ENCODE data around the gene AXDND1.
"Not testable (repeated sequence)": the region's sequence is repeated elsewhere in the genome, so short reads cannot be mapped to it uniquely, and the experiment has no call there.

Gene AXDND1

DNA sequence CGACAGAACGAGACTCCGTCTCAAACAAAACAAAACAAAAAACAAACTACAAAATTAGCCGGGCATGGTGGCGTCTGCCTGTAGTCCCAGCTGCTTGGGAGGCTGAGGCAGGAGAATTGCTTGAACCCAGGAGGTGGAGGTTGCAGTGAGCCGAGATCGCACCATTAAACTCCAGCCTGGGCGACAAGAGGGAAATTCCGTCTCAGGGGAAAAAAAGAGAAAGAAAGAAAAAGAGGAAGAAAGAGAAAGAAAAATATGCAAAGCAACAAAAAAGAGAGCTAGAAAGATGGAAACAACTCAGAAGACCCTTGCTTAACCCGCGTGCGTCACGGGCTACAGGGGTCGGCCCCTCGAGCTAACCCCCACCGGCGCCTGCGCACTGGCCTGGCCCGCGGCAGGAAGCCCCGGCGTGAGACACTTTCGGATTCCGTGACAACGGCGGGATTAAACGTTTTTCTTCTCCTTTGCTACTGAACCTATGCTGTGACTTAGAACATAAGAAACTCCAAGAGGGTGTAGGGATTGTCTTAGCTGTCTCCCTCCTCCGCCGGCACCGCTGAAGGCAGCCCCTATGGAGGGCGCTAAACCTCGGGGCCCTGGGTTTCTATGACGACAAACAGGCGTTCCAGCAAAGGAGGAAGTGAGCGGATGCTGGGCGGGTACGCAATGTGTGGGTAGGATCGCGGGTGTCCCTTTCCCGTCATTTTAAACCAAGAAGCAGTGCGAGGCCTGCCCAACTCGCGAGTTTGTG, at the start of gene AXDND1:
Gene AXDND1 (plus strand): TSS at position 630 of the 751 bp plus-strand sequence. CDS start 539 bp downstream, outside the sequence.
- peak; percentile 95 for DNase-seq (ENCODE audit: low spot score)

- no peak for DNase-seq (ENCODE audit: low spot score)
These were observed 47.3 kb upstream of the AXDND1 start for GRCh38 chr1:179318491-179318890.

GRCh38 chr1:179321533-179322216, 44.1 kb upstream of the AXDND1 start:
- DNase-seq (ENCODE audit: low spot score), result no peak

GRCh38 chr1:179322557-179322956, 43.2 kb upstream of the AXDND1 start:
- DNase-seq (ENCODE audit: low spot score), result no peak

DNA sequence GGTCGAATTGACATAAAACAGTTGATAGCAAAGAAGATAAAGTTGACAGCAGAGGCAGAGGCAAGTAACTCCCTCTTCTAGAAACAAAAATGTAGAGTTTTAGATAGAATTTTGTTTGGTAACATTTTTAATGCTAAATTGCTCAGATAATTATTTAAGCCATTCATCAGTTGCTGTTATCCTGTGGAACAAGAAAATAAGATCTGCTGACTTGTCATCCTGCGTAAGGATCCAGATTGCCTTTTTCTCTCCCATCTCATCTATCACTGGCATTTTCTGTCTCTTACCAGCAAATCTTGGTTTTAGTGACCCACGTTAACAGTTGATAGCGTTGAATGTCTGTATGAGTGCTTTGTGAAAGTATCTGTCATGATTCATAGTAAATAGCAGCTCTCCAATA, 42.3 kb upstream of the AXDND1 start:
- DNase-seq (ENCODE audit: low spot score), result no peak

DNA sequence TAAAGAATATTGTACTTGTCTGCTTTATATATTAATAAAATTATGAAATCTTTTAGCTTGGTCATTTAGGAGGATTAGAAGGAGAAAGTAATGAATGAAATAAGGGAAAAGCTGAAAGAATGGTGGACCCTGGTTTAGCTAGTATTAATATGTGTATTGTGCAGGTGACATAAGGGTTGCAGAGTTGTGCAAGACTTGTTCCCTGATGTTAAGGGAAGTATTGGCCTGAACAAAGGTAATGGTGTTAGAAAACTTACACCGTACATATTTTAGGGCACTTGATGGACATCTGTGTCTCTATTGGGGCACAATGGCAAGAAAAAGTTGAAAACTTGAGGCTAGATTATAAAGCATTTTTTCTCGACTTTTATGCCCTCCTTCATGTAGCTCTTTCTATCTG, 39.9 kb upstream of the AXDND1 start:
- no peak for DNase-seq (ENCODE audit: low spot score)

DNA sequence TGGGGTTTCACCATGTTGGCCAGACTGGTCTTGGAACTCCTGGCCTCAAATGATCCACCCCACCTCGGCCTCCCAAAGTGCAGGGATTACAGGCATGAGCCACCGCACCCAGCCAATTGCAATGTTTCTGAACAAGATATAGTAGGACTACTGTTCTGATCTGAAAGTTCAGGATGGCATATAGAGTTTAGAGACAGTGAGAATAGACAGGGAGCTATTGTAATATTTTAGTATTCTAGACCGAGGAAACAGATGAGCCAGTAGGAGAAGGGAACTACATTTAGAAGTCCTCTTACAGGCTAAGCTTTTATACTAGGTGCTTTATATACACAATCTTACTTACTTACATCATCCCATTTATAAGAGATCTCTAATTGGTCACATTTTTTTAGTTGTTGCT, 39.0 kb upstream of the AXDND1 start:
- DNase-seq (ENCODE audit: low spot score), result no peak

DNA sequence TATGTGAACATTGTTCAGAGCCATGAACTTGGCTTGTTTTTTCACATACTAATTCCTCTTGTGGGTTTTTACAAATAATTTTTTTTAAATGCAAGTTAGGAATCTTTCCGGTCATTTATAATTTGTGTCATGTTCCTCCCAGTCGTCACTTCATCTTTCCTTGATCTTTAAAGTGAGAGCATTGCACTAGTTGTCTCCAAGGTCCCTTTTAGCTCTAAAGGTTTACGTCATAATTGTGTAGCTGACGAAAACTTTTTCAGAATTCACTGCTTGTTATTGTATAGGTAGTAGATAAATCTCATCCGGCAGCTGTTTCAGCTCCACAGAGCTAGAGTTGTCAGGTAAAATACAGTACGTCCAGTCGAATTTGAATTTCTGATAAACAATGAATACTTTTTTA, 38.6 kb upstream of the AXDND1 start:
- DNase-seq (ENCODE audit: low spot score), result no peak

GRCh38 chr1:179327679-179328078, 38.1 kb upstream of the AXDND1 start:
- no peak for DNase-seq (ENCODE audit: low spot score)

- DNase-seq (ENCODE audit: low spot score), result no peak
These were observed 35.9 kb upstream of the AXDND1 start for GRCh38 chr1:179329862-179330261.

DNA sequence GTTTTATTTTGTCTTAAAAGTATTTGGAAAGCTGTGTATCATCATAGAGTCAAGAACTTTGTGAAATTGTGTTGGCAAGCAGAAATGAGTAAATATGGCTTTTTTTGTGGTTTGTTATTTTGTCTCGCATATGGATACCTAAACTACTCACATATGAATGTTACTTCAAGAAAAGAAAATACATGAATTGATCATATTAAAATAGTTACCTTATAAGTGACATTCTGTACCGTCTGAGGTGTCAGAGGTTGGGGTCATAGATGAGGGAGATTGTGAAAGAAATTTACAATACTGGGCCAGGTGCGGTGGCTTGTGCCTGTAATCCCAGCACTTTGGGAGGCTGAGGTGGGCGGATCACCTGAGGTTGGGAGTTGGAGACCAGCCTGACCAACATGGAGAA, 31.3 kb upstream of the AXDND1 start:
- DNase-seq (ENCODE audit: low spot score), result no peak

DNA sequence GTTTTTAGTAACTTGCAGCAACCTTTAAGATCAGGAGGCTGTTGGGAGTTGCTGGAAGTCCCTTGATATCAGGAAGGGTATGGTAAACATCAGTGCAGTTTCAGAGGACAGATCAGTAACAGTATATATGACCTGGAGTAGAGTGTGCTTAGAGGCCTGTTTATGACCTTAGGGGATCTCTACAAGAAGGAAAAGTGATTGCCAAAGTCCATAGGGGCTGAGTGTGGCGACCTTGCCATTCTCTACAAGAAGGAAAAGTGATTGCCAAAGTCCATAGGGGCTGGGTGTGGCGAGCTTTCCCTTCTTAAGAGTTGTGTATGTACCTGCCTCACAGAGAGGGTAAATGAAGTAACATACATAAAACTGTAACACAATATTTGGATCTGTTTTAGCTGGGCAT, 28.5 kb upstream of the AXDND1 start:
- no peak for DNase-seq (ENCODE audit: low spot score)

DNA sequence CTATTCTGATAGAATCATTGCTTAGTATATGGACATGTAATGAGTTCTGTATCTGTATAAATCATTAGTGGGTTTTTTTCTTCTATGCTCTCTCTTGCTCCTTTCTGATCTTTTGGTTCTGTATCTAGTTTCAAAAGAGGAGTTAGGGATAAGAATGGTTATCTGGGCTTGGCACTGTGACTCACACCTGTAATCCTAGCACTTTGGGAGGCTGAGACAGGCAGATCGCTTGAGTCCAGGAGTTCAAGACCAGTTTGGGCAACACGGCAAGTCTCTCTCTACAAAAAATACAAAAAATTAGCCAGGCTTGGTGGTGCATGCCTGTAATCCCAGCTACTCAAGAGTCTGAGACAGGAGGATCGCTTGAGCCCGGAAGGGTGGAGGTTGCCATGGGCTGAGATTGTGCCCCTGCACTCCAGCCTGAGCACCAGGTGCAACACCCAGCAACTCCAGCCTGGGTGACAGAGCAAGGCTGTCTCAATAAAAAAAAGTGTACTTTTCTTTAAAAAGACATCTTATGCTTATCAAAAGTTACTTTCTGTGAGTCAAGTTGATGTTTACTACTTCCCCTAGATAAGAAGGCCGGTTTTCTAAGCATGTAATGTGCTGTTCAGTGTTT, 27.7 kb upstream of the AXDND1 start:
- no peak for DNase-seq (ENCODE audit: low spot score)

DNA sequence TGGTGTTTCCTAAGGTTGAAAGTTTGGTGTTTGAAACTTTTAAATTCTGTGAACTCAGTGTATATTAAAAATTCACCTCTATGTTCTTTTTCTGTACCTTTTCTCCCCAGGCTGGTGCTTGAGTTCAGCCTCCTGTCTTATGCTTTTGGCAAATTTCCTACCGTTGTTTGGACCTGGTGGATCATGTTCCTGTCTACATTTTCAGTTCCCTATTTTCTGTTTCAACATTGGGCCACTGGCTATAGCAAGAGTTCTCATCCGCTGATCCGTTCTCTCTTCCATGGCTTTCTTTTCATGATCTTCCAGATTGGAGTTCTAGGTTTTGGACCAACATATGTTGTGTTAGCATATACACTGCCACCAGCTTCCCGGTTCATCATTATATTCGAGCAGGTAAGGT, 24.9 kb upstream of the AXDND1 start:
- no peak for DNase-seq (ENCODE audit: low spot score)

DNA sequence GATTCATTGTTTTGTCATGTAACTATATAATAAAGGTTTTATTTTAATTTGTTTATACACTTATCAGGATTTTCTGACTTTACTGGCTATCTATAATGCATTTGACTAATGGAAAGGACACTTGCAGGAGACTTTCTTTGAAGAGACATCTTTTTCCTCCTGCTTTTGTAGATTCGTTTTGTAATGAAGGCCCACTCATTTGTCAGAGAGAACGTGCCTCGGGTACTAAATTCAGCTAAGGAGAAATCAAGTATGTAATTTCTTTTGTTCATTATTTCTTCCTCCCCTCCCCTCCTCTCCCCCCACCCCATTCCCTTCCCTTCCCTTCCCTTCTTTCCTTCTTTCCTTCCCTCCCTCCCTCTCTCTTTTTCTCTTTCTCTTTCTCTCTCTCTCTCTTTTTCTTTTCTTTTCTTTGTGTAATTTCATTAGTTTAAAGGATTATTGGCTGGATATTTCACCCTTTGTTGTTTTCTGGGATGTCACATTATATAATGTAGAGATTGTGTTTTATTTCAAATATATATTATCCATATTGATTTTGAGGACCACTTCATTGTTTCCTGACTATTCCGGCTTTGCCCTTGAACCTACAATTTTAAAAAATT, 23.7 kb upstream of the AXDND1 start:
- no peak for DNase-seq (ENCODE audit: low spot score)

GRCh38 chr1:179342740-179343404, 22.9 kb upstream of the AXDND1 start:
- DNase-seq (ENCODE audit: low spot score), result no peak

DNA sequence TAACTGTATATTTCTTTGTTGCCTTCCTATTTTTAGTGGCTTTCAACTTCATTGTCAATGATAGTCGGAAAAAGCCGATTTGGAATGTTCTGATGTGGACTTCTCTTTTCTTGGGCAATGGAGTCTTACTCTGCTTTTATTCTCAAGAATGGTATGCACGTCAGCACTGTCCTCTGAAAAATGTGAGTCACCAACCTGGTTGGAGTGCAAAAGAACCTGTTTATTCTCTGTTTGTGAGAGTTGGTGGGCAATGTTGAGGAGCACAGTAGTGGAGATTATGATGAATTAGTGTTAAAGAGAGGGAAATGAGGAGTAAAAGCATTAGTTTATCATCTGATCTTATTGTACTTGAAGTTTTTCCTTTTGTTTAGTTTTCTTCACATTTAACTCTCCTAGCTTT, 14.5 kb upstream of the AXDND1 start:
- no peak for DNase-seq (ENCODE audit: low spot score)

DNA sequence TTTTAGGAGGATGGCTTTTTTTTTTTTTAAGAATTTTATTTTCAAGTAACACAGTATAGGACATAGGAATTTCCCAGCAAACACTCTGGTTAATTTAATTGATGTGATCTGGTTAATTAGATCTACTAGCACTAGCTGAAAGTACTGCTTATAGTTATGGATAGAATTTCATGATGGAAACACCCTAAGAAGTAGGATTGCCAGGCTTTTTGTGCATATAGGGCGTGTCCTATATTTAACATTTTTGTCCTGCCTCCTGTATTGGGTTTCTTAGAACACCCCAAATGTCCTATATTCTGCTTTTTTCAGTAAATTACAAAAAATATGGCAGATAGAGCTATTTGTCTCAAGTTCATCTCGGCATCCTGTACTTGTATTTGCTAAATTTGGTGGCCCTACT, 13.5 kb upstream of the AXDND1 start:
- no peak for DNase-seq (ENCODE audit: low spot score)

- no peak for DNase-seq (ENCODE audit: low spot score)
These were observed 12.2 kb upstream of the AXDND1 start for GRCh38 chr1:179353546-179353945.

DNA sequence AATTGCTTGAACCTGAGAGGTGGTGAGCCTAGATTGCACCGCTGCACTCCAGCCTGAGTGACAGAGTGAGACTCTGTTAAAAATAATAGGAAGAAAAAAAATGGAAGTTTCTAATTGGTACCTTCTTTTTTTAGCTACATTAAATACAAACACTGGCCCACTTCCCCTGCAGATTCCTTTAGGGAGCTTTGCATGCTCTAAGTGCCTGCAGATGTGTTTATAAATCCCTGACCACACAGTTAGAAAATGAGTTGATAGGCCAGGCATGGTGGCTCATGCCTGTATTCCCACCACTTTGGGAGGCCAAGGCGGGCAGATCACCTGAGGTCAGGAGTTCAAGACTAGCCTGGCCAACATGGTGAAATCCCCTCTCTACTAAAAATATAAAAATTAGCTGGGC, 4.1 kb upstream of the AXDND1 start:
- DNase-seq (ENCODE audit: low spot score), result not testable (repeated sequence)

- DNase-seq (ENCODE audit: low spot score), result no peak
These were observed 476 bp downstream of the AXDND1 start for GRCh38 chr1:179366093-179366800.

Measured in D341Med (cell line).